GM20000 (cell line): Measurements from ENCODE around the gene NQO1.

Experiments used
- DNase-seq: peaks from one replicate; pipeline ENCODE4 v3.0.0; 2012; ENCODE audit warnings: low spot score
- TF ChIP-seq, protein P1 (sequence below): IDR thresholded peaks from 2 replicates; pipeline ENCODE4 v1.5.1; 2012; ENCODE audit warnings: mild to moderate bottlenecking, control low read depth; ENCODE audit errors: extremely low read depth, missing control alignments

NQO1 gene

DNA sequence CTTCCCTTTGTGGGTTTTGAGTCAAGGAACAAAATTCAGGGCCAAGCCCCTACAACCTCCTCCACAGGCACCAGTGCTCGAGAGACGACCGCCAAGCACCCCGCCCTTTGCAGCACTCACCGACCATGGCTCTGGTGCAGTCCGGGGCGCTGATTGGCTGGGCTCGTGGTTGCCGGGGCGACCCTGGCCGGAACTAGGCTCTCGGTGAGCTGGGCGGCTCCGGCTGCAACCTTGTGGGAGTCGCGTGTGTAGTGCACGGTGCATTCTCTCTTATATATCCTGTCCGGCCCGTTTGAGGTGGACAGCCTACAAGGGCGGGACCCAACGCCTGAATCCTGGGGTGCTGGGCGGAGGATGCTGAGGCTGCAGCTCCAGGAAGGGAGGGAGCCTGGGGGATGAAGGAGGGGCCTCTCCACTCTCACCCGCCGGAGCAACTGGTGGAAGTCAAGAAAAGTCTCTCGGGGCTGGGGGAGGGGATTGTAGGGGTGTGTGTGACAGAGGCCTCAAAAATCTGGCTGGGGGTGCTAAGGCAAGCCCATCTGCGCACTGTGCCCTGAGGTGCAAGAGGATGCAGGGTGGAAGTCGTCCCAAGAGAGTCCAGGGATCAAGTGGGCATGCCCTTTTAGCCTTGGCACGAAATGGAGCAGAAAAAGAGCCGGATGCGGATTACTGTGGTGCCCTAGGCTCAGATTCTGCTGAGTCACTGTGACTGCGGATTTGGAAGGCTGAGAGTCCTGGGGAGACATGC, at the start of gene NQO1:
Gene NQO1, minus strand, starts transcription at position 248 of the 748 bp plus-strand sequence. Its CDS starts 121 bp downstream, at position 127.
- TF ChIP-seq, protein P1, sequence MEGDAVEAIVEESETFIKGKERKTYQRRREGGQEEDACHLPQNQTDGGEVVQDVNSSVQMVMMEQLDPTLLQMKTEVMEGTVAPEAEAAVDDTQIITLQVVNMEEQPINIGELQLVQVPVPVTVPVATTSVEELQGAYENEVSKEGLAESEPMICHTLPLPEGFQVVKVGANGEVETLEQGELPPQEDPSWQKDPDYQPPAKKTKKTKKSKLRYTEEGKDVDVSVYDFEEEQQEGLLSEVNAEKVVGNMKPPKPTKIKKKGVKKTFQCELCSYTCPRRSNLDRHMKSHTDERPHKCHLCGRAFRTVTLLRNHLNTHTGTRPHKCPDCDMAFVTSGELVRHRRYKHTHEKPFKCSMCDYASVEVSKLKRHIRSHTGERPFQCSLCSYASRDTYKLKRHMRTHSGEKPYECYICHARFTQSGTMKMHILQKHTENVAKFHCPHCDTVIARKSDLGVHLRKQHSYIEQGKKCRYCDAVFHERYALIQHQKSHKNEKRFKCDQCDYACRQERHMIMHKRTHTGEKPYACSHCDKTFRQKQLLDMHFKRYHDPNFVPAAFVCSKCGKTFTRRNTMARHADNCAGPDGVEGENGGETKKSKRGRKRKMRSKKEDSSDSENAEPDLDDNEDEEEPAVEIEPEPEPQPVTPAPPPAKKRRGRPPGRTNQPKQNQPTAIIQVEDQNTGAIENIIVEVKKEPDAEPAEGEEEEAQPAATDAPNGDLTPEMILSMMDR, result no peak
- peak; percentile 91 for DNase-seq

DNA sequence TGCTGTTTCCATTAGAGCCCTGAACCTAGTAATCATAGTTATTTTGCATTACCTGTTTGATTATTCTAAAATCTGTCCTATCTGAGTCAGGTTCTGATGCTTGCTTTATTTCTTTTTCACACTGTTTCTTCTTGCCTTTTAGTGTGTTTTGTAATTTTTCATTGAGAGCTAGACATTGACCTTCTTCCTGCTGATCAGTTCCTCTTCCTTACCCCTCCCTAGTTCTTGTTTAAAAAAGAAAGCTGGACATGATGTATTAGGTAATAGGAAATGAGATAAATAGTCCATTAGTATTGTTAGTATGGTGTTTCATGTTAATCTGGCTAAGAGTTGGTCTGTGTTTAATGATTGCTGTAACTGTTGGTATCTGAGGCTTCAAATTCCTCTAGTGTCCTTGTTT, 49.2 kb upstream of the NQO1 start:
- DNase-seq, result no peak
- TF ChIP-seq, protein P1, result no peak

DNA sequence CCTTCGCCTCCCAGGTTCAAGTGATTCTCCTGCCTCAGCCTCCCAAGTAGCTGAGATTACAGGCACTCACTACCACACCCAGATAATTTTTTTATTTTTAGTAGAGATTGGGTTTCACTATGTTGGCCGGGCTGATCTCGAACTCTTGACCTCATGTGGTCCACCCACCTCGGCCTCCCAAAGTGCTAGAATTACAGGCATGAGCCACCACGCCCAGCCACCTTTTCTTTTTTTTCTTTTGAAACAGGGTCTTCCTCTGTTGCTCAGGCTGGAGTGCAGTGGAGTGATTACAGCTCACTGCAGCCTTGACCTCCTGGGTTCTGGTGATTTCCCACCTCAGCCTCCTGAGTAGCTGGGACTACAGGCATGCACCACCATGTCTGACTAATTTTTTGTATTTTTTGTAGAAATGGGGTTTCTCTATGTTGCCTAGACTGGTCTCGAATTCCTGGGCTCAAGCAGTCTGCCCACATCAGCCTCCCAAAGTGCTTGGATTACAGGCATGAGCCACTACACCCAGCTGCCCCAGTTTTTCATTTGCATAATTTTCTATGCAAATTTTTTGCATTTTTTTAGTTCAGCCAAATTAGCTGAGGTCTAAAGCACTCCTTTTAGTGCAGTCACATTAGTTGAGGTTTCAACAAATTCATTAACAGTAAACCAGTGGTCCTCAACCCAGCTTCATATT, 47.0 kb upstream of the NQO1 start:
- DNase-seq, result no peak
- TF ChIP-seq, protein P1, result no peak

DNA sequence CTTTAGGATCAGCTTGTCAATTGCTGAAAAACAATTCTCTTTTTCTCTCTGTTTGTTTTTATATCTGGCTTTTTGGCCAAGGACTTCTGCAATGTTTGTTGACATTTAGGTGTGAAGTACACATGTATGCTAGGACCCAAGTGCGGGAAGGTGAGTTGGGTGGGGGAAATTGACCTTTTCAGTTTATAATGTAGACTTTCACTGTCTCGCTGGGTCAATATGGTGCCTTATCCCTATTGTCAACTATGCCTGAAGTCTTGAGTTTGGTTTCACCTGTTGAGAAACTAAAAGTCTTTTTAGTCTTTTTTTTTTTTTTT, 45.2 kb upstream of the NQO1 start:
- TF ChIP-seq, protein P1, result no peak

DNA sequence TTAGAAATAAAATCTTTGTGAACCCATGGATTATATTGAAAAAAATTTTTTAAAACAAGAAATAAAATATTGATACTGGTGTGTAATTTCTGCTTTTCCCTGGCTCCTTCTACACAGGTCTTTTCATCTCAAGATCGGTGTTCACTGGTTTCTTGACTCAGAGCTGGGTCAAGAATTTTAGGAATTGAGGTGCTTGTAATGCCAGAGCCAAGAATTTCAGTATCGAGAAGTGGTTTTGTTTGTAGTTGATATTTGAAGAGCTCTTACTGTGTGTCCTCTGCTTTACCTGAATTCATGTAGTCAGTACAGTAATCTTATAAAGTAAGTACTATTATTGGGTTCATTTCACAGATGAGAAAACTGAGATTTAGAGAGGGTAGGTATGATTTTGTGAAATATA, 43.0 kb upstream of the NQO1 start:
- DNase-seq, result no peak
- TF ChIP-seq, protein P1, result no peak

More for the DNA sequence above, 45.2 kb upstream of the NQO1 start:
- DNase-seq, result no peak

DNA sequence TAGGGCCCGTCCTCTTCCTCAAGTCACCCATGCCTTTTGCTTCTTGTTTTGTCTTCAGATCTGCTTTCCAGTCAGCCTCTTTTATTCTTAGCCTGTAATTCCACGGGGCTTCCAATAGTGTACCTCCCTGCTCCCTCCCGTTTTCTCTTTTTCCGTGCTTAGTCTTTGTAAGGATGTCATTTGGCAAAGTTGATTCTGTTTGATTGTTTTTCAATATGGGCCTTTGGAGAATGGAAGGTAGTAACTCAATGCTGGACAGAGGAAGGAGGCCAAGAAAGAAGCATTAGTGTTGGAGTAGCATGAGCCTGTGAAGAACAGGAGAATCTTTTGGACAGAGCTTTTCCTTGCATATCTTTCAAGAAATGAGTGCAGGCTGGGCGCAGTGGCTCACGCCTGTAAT, 42.3 kb upstream of the NQO1 start:
- no peak for DNase-seq
- TF ChIP-seq, protein P1, result no peak

DNA sequence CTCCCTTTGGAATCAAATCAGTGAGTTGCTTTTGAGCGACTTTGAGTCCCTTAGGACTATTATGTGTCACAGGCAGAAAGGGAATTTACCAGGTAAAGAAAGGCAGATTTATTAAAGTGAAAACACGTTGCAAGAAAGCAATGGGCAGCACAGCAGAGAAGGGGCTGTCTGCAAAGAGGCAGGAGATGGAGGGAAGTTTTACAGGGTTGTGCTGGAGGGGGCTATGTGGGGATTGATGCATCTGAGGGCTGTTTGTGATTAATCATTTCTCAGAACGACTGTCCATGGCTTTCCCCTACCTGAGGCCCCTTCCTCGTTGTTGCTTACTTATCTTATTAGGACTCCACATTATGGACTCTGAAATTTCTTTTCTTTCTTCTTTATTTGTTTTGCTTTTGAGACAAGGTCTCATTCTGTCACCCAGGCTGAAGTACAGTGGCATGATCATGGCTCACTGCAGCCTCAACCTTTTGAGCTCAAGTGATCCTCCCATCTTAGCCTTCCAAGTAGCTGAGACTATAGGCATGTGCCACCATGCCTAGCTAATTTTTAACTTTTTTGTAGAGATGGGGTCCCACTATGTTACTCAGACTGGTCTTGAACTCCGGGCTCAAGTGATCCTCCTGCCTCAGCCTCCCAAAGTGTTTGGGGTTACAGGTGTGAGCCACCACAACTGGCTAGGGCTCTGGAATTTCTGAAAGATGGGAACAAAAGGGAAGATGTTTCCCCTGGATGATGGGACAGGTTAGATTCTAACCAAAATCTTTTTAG, 41.3 kb upstream of the NQO1 start:
- DNase-seq, result no peak
- TF ChIP-seq, protein P1, result no peak
